AG04449 (cell line): Measurements from ENCODE around the gene B3GNT5.

ENCODE experiments used
- CTCF ChIA-PET: fragments of 350-600 bp; formaldehyde crosslinking; extraction: SDS; loops from one replicate; lab custom pipeline; 2021; ENCODE audit warnings: antibody characterized with exemption; lab: Yijun Ruan, JAX
- POLR2A ChIA-PET: fragments of 400-600, 350-600 bp; formaldehyde crosslinking; extraction: SDS; loops from one replicate; lab custom pipeline; 2020; ENCODE audit warnings: antibody characterized with exemption, inconsistent platforms; lab: Yijun Ruan, JAX
- DNase-seq: peaks from one replicate; pipeline ENCODE4 v3.0.0-alpha.2; 2010; ENCODE audit warnings: low read depth, low spot score
- H3K4me3 ChIP-seq: 2 replicates; pipeline ENCODE4 v1.5.1; 2011; ENCODE audit warnings: low read depth, mild to moderate bottlenecking, control low read depth, low read length
- CTCF ChIP-seq: IDR thresholded peaks from one replicate; pipeline ENCODE4 v1.5.1; 2011; ENCODE audit warnings: mild to moderate bottlenecking, moderate library complexity, low read length, control low read depth, inconsistent platforms; ENCODE audit not compliant: insufficient read depth; ENCODE audit errors: missing control alignments

B3GNT5 gene

GRCh38 chr3:183279371-183279770 is 26.3 kb downstream of the B3GNT5 start:
- no peak for DNase-seq
- no peak for TF ChIP-seq CTCF
- CTCF ChIA-PET: no interaction called here
- H3K4me3 ChIP-seq: no peak overlapping the region
- POLR2A ChIA-PET: no interaction called here

- TF ChIP-seq CTCF: no peak
- no peak overlapping the region for H3K4me3 ChIP-seq
- DNase-seq: no peak
- POLR2A ChIA-PET: no interaction called here
- CTCF ChIA-PET: interaction anchor here (0.7 kb wide), 1 partner anchor 31 kb away, joined by 4 read pairs; no protein-coding TSS in a partner anchor
Measured at GRCh38 chr3:183281126-183281797, 28.2 kb downstream of the B3GNT5 start.

- CTCF ChIA-PET: no interaction called here
- no peak for DNase-seq
- TF ChIP-seq CTCF: no peak
- POLR2A ChIA-PET: no interaction called here
- H3K4me3 ChIP-seq: no peak overlapping the region
Measured at GRCh38 chr3:183283886-183284285, 30.8 kb downstream of the B3GNT5 start.

- DNase-seq: no peak
- no peak for TF ChIP-seq CTCF
- ChIA-PET POLR2A (no interaction called here), CTCF (no interaction called here)
- no peak overlapping the region for H3K4me3 ChIP-seq
Measured at GRCh38 chr3:183284570-183284969, 31.5 kb downstream of the B3GNT5 start.

GRCh38 chr3:183285318-183285717 is 32.3 kb downstream of the B3GNT5 start:
- no peak for DNase-seq
- TF ChIP-seq CTCF: no peak
- POLR2A ChIA-PET: interaction anchor here (1.1 kb wide), 1 partner anchor 22 kb away, joined by 3 read pairs; no protein-coding TSS in a partner anchor
- H3K4me3 ChIP-seq: no peak overlapping the region
- CTCF ChIA-PET: no interaction called here

GRCh38 chr3:183285828-183286457 is 32.9 kb downstream of the B3GNT5 start:
- ChIA-PET POLR2A (interaction anchor here (0.8 to 1.1 kb wide), 2 partner anchors 13 to 21 kb away, joined by 3 read pairs; no protein-coding TSS in a partner anchor), CTCF (no interaction called here)
- no peak for TF ChIP-seq CTCF
- H3K4me3 ChIP-seq: no peak overlapping the region
- peak; percentile 88 for DNase-seq
